Trophoblast cell (in vitro differentiated cells and primary cell): ENCODE data around the gene KCNH1.

Experiments used
- DNase-seq, 2 donors: peaks; one replicate each; pipeline ENCODE4 v3.0.0-alpha.2; 2016
- H2AFZ ChIP-seq: 2 replicates; pipeline ENCODE4 v1.6.1; 2013; ENCODE audit warnings: low read length, moderate library complexity, mild to moderate bottlenecking; ENCODE audit not compliant: insufficient read depth, poor library complexity
- H2AK5ac ChIP-seq: 2 replicates; pipeline ENCODE4 v1.6.1; 2013; ENCODE audit warnings: mild to moderate bottlenecking, low read length
- H2BK120ac ChIP-seq: 2 replicates; pipeline ENCODE4 v1.6.1; 2013; ENCODE audit warnings: low read length, mild to moderate bottlenecking, moderate library complexity; ENCODE audit not compliant: insufficient read depth, poor library complexity
- H2BK12ac ChIP-seq: 2 replicates; pipeline ENCODE4 v1.6.1; 2013; ENCODE audit warnings: mild to moderate bottlenecking, low read length, moderate library complexity
- H2BK5ac ChIP-seq: 2 replicates; pipeline ENCODE4 v1.6.1; 2013; ENCODE audit warnings: low read length, low read depth, moderate library complexity, mild to moderate bottlenecking; ENCODE audit not compliant: poor library complexity
- H3K14ac ChIP-seq: 2 replicates; pipeline ENCODE4 v1.6.1; 2013; ENCODE audit warnings: mild to moderate bottlenecking, low read length
- H3K18ac ChIP-seq: 2 replicates; pipeline ENCODE4 v1.6.1; 2013; ENCODE audit warnings: mild to moderate bottlenecking, low read length
- H3K23ac ChIP-seq: 2 replicates; pipeline ENCODE4 v1.6.1; 2013; ENCODE audit warnings: low read length
- H3K27ac ChIP-seq: 2 replicates; pipeline ENCODE4 v1.5.1; 2013; ENCODE audit warnings: low read depth, mild to moderate bottlenecking, inconsistent platforms, low read length, moderate library complexity
- H3K27me3 ChIP-seq: 2 replicates; pipeline ENCODE4 v1.6.1; 2013; ENCODE audit warnings: inconsistent platforms, mild to moderate bottlenecking, low read length, moderate library complexity; ENCODE audit not compliant: insufficient read depth
- H3K36me3 ChIP-seq, 2 experiments: 1 replicate in 1 of 2; 2 replicates in 1 of 2; pipeline ENCODE4 v1.6.1; 2013; ENCODE audit warnings: low read length in 2 of 2, mild to moderate bottlenecking in 2 of 2, moderate library complexity in 1 of 2; ENCODE audit not compliant: insufficient read depth in 2 of 2, control insufficient read depth in 1 of 2
- H3K4ac ChIP-seq: 2 replicates; pipeline ENCODE4 v1.6.1; 2013; ENCODE audit warnings: low read depth, mild to moderate bottlenecking, low read length, moderate library complexity
- H3K4me1 ChIP-seq, 2 experiments: 1 replicate in 1 of 2; 2 replicates in 1 of 2; pipeline ENCODE4 v1.6.1; 2013; ENCODE audit warnings: low read length in 2 of 2, mild to moderate bottlenecking in 2 of 2, moderate library complexity in 1 of 2; ENCODE audit not compliant: insufficient read depth in 2 of 2, control insufficient read depth in 1 of 2
- H3K4me2 ChIP-seq: 2 replicates; pipeline ENCODE4 v1.6.1; 2013; ENCODE audit warnings: inconsistent platforms, mild to moderate bottlenecking, low read length, moderate library complexity
- H3K4me3 ChIP-seq: 2 replicates; pipeline ENCODE4 v1.5.1; 2013; ENCODE audit warnings: mild to moderate bottlenecking, low read depth, low read length, inconsistent platforms
- H3K79me1 ChIP-seq: one replicate; pipeline ENCODE4 v1.6.1; 2013; ENCODE audit warnings: low read length
- H3K79me2 ChIP-seq: 2 replicates; pipeline ENCODE4 v1.6.1; 2013; ENCODE audit warnings: low read length, mild to moderate bottlenecking; ENCODE audit not compliant: control insufficient read depth, insufficient read depth, poor library complexity
- H3K9ac ChIP-seq: 2 replicates; pipeline ENCODE4 v1.6.1; 2013; ENCODE audit warnings: mild to moderate bottlenecking, low read length
- H3K9me3 ChIP-seq: 2 replicates; pipeline ENCODE4 v1.6.1; 2013; ENCODE audit warnings: low read depth, mild to moderate bottlenecking, control low read depth, inconsistent platforms, low read length; ENCODE audit not compliant: insufficient read depth
- H4K12ac ChIP-seq: 2 replicates; pipeline ENCODE4 v1.6.1; 2013; ENCODE audit warnings: low read depth, mild to moderate bottlenecking, low read length, moderate library complexity
- H4K8ac ChIP-seq: 2 replicates; pipeline ENCODE4 v1.6.1; 2013; ENCODE audit warnings: low read depth, mild to moderate bottlenecking, low read length, moderate library complexity
- H4K91ac ChIP-seq: one replicate; pipeline ENCODE4 v1.6.1; 2013; ENCODE audit warnings: low read depth, mild to moderate bottlenecking, low read length, moderate library complexity
- WGBS: extraction: QIAGEN DNeasy Blood & Tissue Kit; methylation state at CpG from one replicate; pipeline ENCODE4 v1.1.7; 2013; ENCODE audit warnings: missing lambda C conversion rate; ENCODE audit not compliant: insufficient read length, insufficient coverage; ENCODE audit errors: extremely low coverage; 5-methylcytosine and 5-hydroxymethylcytosine counted together

Gene KCNH1

GRCh38 chr1:211132721-211133392 is 1.1 kb downstream of the KCNH1 start:
- H2BK12ac ChIP-seq = no peak overlapping the region
- no peak overlapping the region for H3K14ac ChIP-seq
- no peak overlapping the region for H4K91ac ChIP-seq
- H3K9ac ChIP-seq = no peak overlapping the region
- peaks cover 5 to 6% of the 10 kb centered on the region in 2 experiments for H3K4me1 ChIP-seq
- H3K79me1 ChIP-seq = no peaks in the 10 kb centered on the region
- H3K23ac ChIP-seq = no peak overlapping the region
- no peak overlapping the region for H2AK5ac ChIP-seq
- H3K27me3 ChIP-seq = peaks cover 14% of the 10 kb centered on the region
- no peak overlapping the region for H2BK5ac ChIP-seq
- peaks cover 2% of the 10 kb centered on the region for H3K9me3 ChIP-seq
- H3K4me3 ChIP-seq = no peak overlapping the region
- H3K4me2 ChIP-seq = peak overlapping the region; percentile 95
- no peak overlapping the region for H4K8ac ChIP-seq
- no peaks in the 10 kb centered on the region for H3K36me3 ChIP-seq
- H3K18ac ChIP-seq = no peak overlapping the region
- H2BK120ac ChIP-seq = no peak overlapping the region
- H3K4ac ChIP-seq = no peak overlapping the region
- no peak overlapping the region for H2AFZ ChIP-seq
- WGBS = no CpG with 5 or more reads among the region's 20 CpGs
- DNase-seq = no peak
- H4K12ac ChIP-seq = no peak overlapping the region
- H3K79me2 ChIP-seq = no peaks in the 10 kb centered on the region
- no peak overlapping the region for H3K27ac ChIP-seq

- Histone ChIP-seq H3K4me2 (no peak overlapping the region), H2BK5ac (no peak overlapping the region)
- no CpG with 5 or more reads among the region's 1 CpG for WGBS
Measured at GRCh38 chr1:211129776-211130175, 4.2 kb downstream of the KCNH1 start.

GRCh38 chr1:211127166-211127565 is 6.8 kb downstream of the KCNH1 start:
- no peak overlapping the region for H2BK120ac ChIP-seq
- H2BK12ac ChIP-seq = no peak overlapping the region
- no CpG with 5 or more reads among the region's 4 CpGs for WGBS
- H3K4ac ChIP-seq = no peak overlapping the region
- no peak overlapping the region for H3K4me3 ChIP-seq
- H3K18ac ChIP-seq = no peak overlapping the region
- H3K4me2 ChIP-seq = no peak overlapping the region
- H2AFZ ChIP-seq = no peak overlapping the region
- no peaks in the 10 kb centered on the region for H3K36me3 ChIP-seq
- H3K79me2 ChIP-seq = no peaks in the 10 kb centered on the region
- H2AK5ac ChIP-seq = no peak overlapping the region
- H4K91ac ChIP-seq = no peak overlapping the region
- no peak overlapping the region for H4K12ac ChIP-seq
- no peak overlapping the region for H3K23ac ChIP-seq
- no peaks in the 10 kb centered on the region for H3K9me3 ChIP-seq
- no peak overlapping the region for H2BK5ac ChIP-seq
- no peak for DNase-seq
- no peak overlapping the region for H4K8ac ChIP-seq
- no peak overlapping the region for H3K14ac ChIP-seq
- no peaks in the 10 kb centered on the region for H3K79me1 ChIP-seq
- no peaks in the 10 kb centered on the region for H3K27me3 ChIP-seq
- no peaks in the 10 kb centered on the region for H3K4me1 ChIP-seq
- H3K27ac ChIP-seq = no peak overlapping the region
- H3K9ac ChIP-seq = no peak overlapping the region

More at GRCh38 chr1:211129776-211130175, 4.2 kb downstream of the KCNH1 start:
- no peak overlapping the region for H3K4ac ChIP-seq
- no peak overlapping the region for H3K14ac ChIP-seq
- no peak overlapping the region for H3K27ac ChIP-seq
- H3K4me3 ChIP-seq = no peak overlapping the region
- no peak overlapping the region for H3K18ac ChIP-seq
- no peaks in the 10 kb centered on the region for H3K79me1 ChIP-seq
- peaks cover 5 to 6% of the 10 kb centered on the region in 2 experiments for H3K4me1 ChIP-seq
- no peak overlapping the region for H3K9ac ChIP-seq
- no peak overlapping the region for H4K12ac ChIP-seq
- H4K8ac ChIP-seq = no peak overlapping the region
- H3K9me3 ChIP-seq = peaks cover 2% of the 10 kb centered on the region
- H3K79me2 ChIP-seq = no peaks in the 10 kb centered on the region
- H2AFZ ChIP-seq = no peak overlapping the region
- H3K36me3 ChIP-seq = no peaks in the 10 kb centered on the region
- DNase-seq = no peak
- no peak overlapping the region for H2BK120ac ChIP-seq
- peaks cover 14% of the 10 kb centered on the region for H3K27me3 ChIP-seq
- H2AK5ac ChIP-seq = no peak overlapping the region
- no peak overlapping the region for H4K91ac ChIP-seq
- H3K23ac ChIP-seq = no peak overlapping the region
- H2BK12ac ChIP-seq = no peak overlapping the region

GRCh38 chr1:211126622-211127021 is 7.3 kb downstream of the KCNH1 start:
- no peak overlapping the region for H2BK12ac ChIP-seq
- no peaks in the 10 kb centered on the region for H3K9me3 ChIP-seq
- no peak overlapping the region for H4K91ac ChIP-seq
- H3K27me3 ChIP-seq = no peaks in the 10 kb centered on the region
- no peak overlapping the region for H2BK120ac ChIP-seq
- no peak overlapping the region for H3K4me2 ChIP-seq
- DNase-seq = no peak
- H2AK5ac ChIP-seq = no peak overlapping the region
- no peak overlapping the region for H3K4ac ChIP-seq
- H3K36me3 ChIP-seq = no peaks in the 10 kb centered on the region
- no peak overlapping the region for H3K18ac ChIP-seq
- H2AFZ ChIP-seq = no peak overlapping the region
- H3K9ac ChIP-seq = no peak overlapping the region
- no CpG with 5 or more reads among the region's 2 CpGs for WGBS
- no peak overlapping the region for H4K8ac ChIP-seq
- no peak overlapping the region for H2BK5ac ChIP-seq
- no peak overlapping the region for H4K12ac ChIP-seq
- H3K4me3 ChIP-seq = no peak overlapping the region
- no peak overlapping the region for H3K23ac ChIP-seq
- H3K4me1 ChIP-seq = no peaks in the 10 kb centered on the region
- no peak overlapping the region for H3K14ac ChIP-seq
- no peaks in the 10 kb centered on the region for H3K79me1 ChIP-seq
- H3K27ac ChIP-seq = no peak overlapping the region
- no peaks in the 10 kb centered on the region for H3K79me2 ChIP-seq
